Upper lobe of left lung (tissue), 4 donors: ENCODE results near the gene MANEAL.

Source experiments
- CTCF ChIP-seq, 6 experiments: fragments of 450-650 bp in 4 of 6; fragments of 200-600 bp in 2 of 6; sonication (generic) in 2 of 6; IDR thresholded peaks; one replicate each; pipeline ENCODE4 v1.5.1; 2016 to 2019; ENCODE audit warnings: antibody characterized with exemption in 6 of 6
- EP300 ChIP-seq, 4 donors: sonication (generic); formaldehyde crosslinking; IDR thresholded peaks; one replicate each; pipeline ENCODE4 v1.5.1; 2017; ENCODE audit warnings: antibody characterized with exemption in 4 of 4, control low read depth in 2 of 4
- POLR2A ChIP-seq, 4 donors: fragments of 450-650 bp; IDR thresholded peaks; one replicate each; pipeline ENCODE4 v1.5.1; 2016 to 2017; ENCODE audit warnings: antibody characterized with exemption in 4 of 4, mild to moderate bottlenecking in 2 of 4

GRCh38 chr1:37817481-37817880, 23.8 kb downstream of the MANEAL start:
- TF ChIP-seq EP300 (IDR thresholded peaks at IDR 0.05): no peak
- TF ChIP-seq CTCF (IDR thresholded peaks at IDR 0.05): no peak
- no peak for TF ChIP-seq POLR2A (IDR thresholded peaks at IDR 0.05)
